GM12801 (cell line): ENCODE results near the gene CTSO.

ENCODE experiments used
- CTCF ChIP-seq: IDR thresholded peaks from one replicate; pipeline ENCODE4 v1.5.1; 2011; ENCODE audit warnings: control low read depth; ENCODE audit not compliant: insufficient read length; ENCODE audit errors: extremely low read depth

CTSO gene

DNA sequence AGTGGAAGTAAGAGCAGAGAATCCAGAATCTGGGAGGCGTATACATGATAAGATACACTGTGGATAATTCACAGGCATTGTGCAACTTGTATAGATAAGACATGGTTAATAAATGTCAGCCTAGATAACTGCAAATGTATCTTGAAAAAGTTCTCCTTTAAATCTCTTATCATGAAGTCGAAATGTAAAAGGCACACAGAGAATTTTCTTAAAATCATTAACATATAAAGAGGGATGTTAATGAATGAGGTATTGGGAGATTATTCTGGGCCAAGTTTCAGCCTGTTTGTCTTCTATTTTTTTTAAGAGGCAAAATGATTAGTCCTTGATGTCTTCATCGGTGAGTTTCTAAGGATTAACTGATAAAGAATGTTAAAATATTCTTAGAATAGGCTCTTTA, 49.3 kb downstream of the CTSO start:
- no peak for TF ChIP-seq CTCF

DNA sequence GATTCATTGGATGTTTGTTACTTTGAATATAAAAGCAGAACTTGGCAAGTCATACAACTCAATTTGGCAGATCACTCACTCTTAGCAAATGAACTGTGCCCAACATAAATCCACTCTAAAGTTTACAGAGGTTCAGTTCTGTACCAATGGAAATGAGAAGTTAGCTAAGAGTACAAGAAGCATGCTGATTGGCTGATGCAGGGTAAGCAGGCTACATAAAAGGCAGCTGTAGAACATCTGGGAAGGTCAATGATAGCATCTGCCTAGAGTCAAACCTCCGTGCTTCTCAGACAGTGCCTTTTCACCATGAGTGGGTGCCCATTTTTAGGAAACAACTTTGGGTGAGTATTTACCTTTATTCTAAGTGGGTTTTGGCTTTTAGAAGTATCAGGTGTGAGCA, 50.2 kb downstream of the CTSO start, which contains the start of gene TDO2:
Gene TDO2, plus strand, starts transcription at position 244 of the 400 bp plus-strand sequence. Its CDS starts 63 bp downstream, at position 307.
- TF ChIP-seq CTCF = no peak

DNA sequence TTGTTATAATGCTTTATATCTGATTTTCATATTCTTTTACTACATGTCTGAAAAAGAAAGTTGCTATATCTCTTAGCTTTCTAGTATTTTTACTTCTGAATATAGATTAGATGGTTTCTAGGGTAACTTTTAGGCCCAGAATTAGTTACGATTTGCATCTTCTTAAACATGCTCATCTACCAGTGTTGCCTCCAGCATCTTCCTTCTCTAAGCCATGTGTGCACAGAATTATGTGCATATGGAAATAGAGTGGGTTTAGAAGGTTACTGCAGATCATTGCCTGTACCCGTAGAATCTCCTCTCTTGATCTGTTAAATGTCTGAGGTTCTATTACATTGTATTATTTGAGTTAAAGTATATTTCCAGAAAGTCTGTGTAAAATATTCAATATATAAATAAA, 52.7 kb downstream of the CTSO start:
- TF ChIP-seq CTCF = no peak

GRCh38 chr4:155900381-155900780, 53.3 kb downstream of the CTSO start:
- no peak for TF ChIP-seq CTCF

DNA sequence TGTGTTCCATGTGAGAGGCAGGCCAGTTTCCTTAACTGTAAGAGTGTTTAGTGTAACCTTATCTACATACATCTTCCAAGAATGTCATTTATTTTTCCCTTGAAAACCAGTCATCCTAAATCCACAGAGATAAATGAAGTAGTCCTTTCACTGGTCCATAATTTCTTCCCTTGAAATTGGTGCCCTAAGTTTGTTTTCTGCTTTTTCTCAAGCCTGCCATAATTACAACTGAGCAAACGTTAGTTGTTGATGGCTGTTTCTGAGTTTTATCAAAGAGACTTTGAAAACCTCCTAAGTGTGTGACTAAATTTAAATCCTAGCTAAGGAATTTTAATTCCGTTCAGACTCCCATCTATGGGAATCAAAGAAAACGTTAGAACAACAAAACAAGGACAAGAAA, 53.8 kb downstream of the CTSO start:
- no peak for TF ChIP-seq CTCF

DNA sequence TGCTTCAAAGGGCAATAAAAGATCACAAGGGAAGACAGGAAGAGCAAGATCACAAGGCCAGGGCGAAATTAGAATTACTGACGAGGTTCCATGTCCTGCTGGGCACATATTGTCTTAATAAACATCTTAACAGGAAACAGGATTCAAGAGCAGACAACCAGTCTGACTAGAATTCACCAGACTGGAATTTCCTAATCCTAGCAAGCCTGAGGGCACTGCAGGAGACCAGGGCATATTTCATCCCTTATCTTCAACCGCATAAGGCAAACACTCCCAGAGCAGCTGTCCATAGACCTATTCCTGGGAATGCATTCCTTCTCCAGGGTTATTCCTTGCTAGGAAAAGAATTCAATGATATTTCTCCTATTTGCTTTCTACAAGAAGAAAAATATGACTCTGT, 62.6 kb downstream of the CTSO start:
- no peak for TF ChIP-seq CTCF

GRCh38 chr4:155889946-155890345, 63.7 kb downstream of the CTSO start:
- TF ChIP-seq CTCF = no peak

DNA sequence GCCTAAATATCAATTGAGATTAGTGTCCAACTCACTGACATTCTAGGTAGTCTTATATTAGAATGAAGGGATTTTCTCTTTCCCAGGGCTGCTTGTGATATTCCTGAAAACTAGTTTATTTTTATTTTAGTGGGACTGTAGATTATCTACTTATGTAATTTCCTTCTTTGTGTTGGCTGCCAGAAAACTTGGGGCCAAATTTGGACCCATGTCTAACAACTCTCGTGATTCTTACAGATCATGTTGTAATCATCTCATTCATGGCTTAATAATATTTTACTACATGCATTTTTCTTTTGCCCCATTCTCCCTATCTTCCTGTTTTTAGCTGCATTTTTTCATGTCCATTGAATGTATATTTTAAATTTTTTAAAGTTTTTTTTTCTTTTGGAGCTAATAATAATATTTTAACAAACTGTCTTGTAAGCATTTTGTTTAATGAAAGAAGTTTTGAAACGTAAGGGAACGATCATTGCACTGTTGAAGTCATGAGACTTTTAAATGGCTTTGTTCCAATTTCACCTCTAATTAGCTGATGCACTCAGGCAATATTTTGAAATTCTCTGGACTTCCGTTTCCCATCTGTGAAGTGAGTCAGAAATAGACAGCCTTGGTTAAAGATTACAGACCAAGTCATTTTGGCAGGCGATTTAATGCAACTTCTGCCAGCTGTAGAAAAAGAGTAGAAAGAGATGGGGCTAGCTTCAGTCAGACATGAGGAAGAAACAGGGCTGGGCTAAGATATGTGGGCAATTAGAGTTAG, 64.5 kb downstream of the CTSO start:
- TF ChIP-seq CTCF = no peak
